ENCODE data around the gene PET117.
"Not testable (repeated sequence)": the region's sequence is repeated elsewhere in the genome, so short reads cannot be mapped to it uniquely, and the experiment has no call there.

The PET117 gene

DNA sequence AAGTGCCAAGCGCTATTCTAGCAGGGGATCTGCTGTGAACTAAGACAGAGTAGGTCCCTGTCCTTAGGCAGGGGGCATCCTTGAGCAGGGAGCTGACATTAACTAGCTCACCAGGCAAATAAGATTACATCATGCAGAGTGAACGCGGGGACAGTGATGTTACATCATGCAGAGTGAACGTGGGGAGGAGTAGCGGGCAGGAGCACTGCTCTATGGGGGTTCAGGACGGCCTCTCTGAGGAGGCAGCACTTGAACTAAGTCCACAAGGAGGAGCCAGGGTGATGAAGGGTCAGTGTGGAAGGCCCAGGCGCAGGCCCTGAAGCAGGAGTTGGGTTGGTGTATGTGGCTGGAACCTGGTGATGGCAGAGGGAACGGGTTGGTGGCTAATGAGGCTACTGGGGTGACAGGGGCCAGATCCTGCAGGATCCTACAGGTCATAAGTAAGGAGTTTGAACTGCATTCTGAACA is 38.7 kb downstream of the PET117 start:
- no peak overlapping the region for H3K4me3 ChIP-seq (ENCODE audit: low read depth, low read length)
- no peak for TF ChIP-seq CTCF (conservative IDR thresholded peaks at IDR 0.05; ENCODE audit: low read depth, low read length)
- DNase-seq (ENCODE audit: low read depth): peak; percentile 24

- DNase-seq (ENCODE audit: low read depth); H3K4me3 ChIP-seq (ENCODE audit: low read depth, low read length): not testable (repeated sequence)
Measured at GRCh38 chr20:18180366-18180765, 42.7 kb downstream of the PET117 start.

DNA sequence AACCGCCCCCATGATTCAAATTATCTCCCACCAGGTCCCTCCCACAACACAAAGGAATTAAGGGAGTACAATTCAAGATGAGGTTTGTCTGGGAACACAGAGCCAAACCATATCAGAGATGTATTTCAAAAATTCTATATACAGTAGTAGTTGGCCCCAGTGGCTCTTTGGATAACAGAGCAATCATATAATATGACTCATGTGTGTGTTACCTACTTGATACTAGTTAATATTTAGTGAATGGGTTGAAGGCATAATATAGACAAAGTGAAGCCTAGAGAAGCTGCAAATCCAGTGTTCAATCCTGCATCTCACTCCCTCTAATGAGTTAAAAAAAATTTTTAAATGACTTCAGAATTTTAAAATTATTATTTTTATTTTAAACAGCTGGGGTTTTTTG is 43.2 kb downstream of the PET117 start:
- no peak for DNase-seq (ENCODE audit: low read depth)
- H3K4me3 ChIP-seq (ENCODE audit: low read depth, low read length): no peak overlapping the region
- TF ChIP-seq CTCF (conservative IDR thresholded peaks at IDR 0.05; ENCODE audit: low read depth, low read length): no peak

- no peak for TF ChIP-seq CTCF (conservative IDR thresholded peaks at IDR 0.05; ENCODE audit: low read depth, low read length)
- H3K4me3 ChIP-seq (ENCODE audit: low read depth, low read length): no peak overlapping the region
- peak; percentile 62 for DNase-seq (ENCODE audit: low read depth)
Measured at GRCh38 chr20:18187020-18187419, 49.4 kb downstream of the PET117 start.

- no peak overlapping the region for H3K4me3 ChIP-seq (ENCODE audit: low read depth, low read length)
- DNase-seq (ENCODE audit: low read depth): peak; percentile 84
- TF ChIP-seq CTCF (conservative IDR thresholded peaks at IDR 0.05; ENCODE audit: low read depth, low read length): no peak
Measured at GRCh38 chr20:18188434-18188833, 50.8 kb downstream of the PET117 start.

DNA sequence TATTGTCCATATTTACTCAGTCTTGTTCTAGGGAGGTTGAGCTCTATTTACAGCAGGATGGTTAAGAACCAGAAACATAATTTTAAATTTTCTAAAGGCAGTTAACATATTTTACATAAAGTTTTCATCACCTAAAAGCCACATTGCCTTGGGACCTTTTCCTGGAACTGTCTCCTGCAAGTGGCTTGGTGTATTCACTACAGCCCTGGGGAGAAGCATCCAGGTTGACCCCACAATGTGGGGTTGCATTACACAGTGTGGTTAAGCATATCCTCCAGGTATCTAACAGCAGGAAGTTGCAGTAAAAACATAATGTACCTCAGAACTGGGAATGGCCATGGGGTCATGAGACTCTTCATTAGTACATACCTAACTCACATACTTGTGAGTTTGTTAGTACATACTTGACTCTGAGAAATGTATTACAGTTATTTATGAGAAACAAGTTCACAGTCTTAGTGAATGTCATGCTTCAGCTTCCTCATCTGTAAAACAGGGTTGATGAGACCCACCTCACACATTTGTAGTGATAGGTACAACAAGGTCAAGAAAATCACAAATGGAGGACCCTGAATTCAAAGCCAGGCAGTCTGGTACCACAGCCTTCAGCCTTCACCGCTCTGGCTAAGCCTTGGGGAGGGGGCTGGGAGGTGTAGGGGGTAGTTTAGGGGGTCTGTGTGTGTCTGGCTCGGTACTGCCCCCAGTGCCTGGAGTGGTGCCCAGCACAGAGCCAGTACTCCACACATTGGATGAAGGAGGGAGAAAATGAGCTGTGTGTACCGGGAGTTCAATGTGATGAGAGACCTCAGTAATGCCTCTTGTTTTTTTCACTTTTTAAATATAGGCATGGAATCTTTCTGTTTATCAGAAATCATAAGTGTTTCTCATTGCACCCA is 52.9 kb downstream of the PET117 start:
- peak; percentile 9 for TF ChIP-seq CTCF (conservative IDR thresholded peaks at IDR 0.05; ENCODE audit: low read depth, low read length)
- DNase-seq (ENCODE audit: low read depth): peak; percentile 91
- no peak overlapping the region for H3K4me3 ChIP-seq (ENCODE audit: low read depth, low read length)

GRCh38 chr20:18191306-18191705 is 53.6 kb downstream of the PET117 start:
- TF ChIP-seq CTCF (conservative IDR thresholded peaks at IDR 0.05; ENCODE audit: low read depth, low read length): no peak

More at GRCh38 chr20:18191306-18191705, 53.6 kb downstream of the PET117 start:
- no peak overlapping the region for H3K4me3 ChIP-seq (ENCODE audit: low read depth, low read length)
- DNase-seq (ENCODE audit: low read depth): no peak

Data from choroid plexus epithelial cell (primary cell).